AG04449 (cell line): ENCODE data around the gene SPINT2.
"Not testable (repeated sequence)": the region's sequence is repeated elsewhere in the genome, so short reads cannot be mapped to it uniquely, and the experiment has no call there.

Experiments
- CTCF ChIA-PET: fragments of 350-600 bp; formaldehyde crosslinking; extraction: SDS; loops from one replicate; lab custom pipeline; 2021; ENCODE audit warnings: antibody characterized with exemption; lab: Yijun Ruan, JAX
- POLR2A ChIA-PET: fragments of 400-600, 350-600 bp; formaldehyde crosslinking; extraction: SDS; loops from one replicate; lab custom pipeline; 2020; ENCODE audit warnings: antibody characterized with exemption, inconsistent platforms; lab: Yijun Ruan, JAX
- DNase-seq: peaks from one replicate; pipeline ENCODE4 v3.0.0-alpha.2; 2010; ENCODE audit warnings: low read depth, low spot score
- H3K4me3 ChIP-seq: 2 replicates; pipeline ENCODE4 v1.5.1; 2011; ENCODE audit warnings: low read depth, mild to moderate bottlenecking, control low read depth, low read length
- CTCF ChIP-seq: IDR thresholded peaks from one replicate; pipeline ENCODE4 v1.5.1; 2011; ENCODE audit warnings: mild to moderate bottlenecking, moderate library complexity, low read length, control low read depth, inconsistent platforms; ENCODE audit not compliant: insufficient read depth; ENCODE audit errors: missing control alignments

Gene SPINT2

GRCh38 chr19:38221919-38222830 lies 42.2 kb upstream of the SPINT2 start:
- no peak for TF ChIP-seq CTCF

GRCh38 chr19:38223119-38223523 lies 41.3 kb upstream of the SPINT2 start:
- ChIA-PET CTCF (no interaction called here), POLR2A (no interaction called here)
- TF ChIP-seq CTCF, result no peak
- DNase-seq, result no peak
- H3K4me3 ChIP-seq, result no peak overlapping the region

More at GRCh38 chr19:38221919-38222830, 42.2 kb upstream of the SPINT2 start:
- ChIA-PET POLR2A (no interaction called here), CTCF (no interaction called here)
- DNase-seq, result no peak
- no peak overlapping the region for H3K4me3 ChIP-seq

GRCh38 chr19:38223617-38224013 lies 40.8 kb upstream of the SPINT2 start:
- TF ChIP-seq CTCF, result no peak
- peak overlapping the region; percentile 70 for H3K4me3 ChIP-seq
- ChIA-PET CTCF (no interaction called here), POLR2A (no interaction called here)
- no peak for DNase-seq

- TF ChIP-seq CTCF, result no peak
- no peak for DNase-seq
- ChIA-PET CTCF (interaction anchor here (1.2 to 3.3 kb wide), 5 partner anchors 15 to 319 kb away, joined by 3 to 18 read pairs (median 4); partner anchors contain the start of gene WDR87), POLR2A (no interaction called here)
- H3K4me3 ChIP-seq, result peak within 1 kb of the TSS; percentile 70
Measured at GRCh38 chr19:38224014-38224862, 40.1 kb upstream of the SPINT2 start, which contains the start of gene DPF1. Gene DPF1 (minus strand): TSS chr19:38224222. CDS start chr19:38224142, 80 bp downstream.

- CTCF ChIA-PET, result interaction anchor here (1.1 to 3.3 kb wide), 11 partner anchors 9 to 323 kb away, joined by 3 to 18 read pairs (median 5); partner anchors contain the start of gene WDR87
- H3K4me3 ChIP-seq, POLR2A ChIA-PET, DNase-seq: not testable (repeated sequence)
Measured at GRCh38 chr19:38224863-38225218, 39.5 kb upstream of the SPINT2 start.

GRCh38 chr19:38227287-38228004 lies 36.9 kb upstream of the SPINT2 start:
- no peak for DNase-seq
- CTCF ChIA-PET, result interaction anchor here (0.9 to 3.8 kb wide), 17 partner anchors 10 to 328 kb away, joined by 3 to 18 read pairs (median 5); partner anchors contain the start of genes CATSPERG, FAM98C and WDR87
- H3K4me3 ChIP-seq, result no peak overlapping the region
- TF ChIP-seq CTCF, result no peak
- POLR2A ChIA-PET, result no interaction called here
